NCI-H1105 (cell line): ENCODE measurements around the gene EMP3.
"Not testable (repeated sequence)": the region's sequence is repeated elsewhere in the genome, so short reads cannot be mapped to it uniquely, and the experiment has no call there.

Experiments used
- DNase-seq: peaks from one replicate; lab custom pipeline; 2025; lab: John Stamatoyannopoulos, UW

Gene EMP3

GRCh38 chr19:48325265-48325910 is at the start of gene EMP3:
Gene EMP3, plus strand, starts transcription at chr19:48325552. Its CDS starts 1,293 bp downstream, at chr19:48326845.
- no peak for DNase-seq

GRCh38 chr19:48279747-48280146 is 45.6 kb upstream of the EMP3 start:
- DNase-seq = no peak

GRCh38 chr19:48283908-48284307 is 41.4 kb upstream of the EMP3 start:
- no peak for DNase-seq

- DNase-seq = no peak
These were observed 40.5 kb upstream of the EMP3 start for GRCh38 chr19:48284896-48285295.

- no peak for DNase-seq
These were observed 37.6 kb upstream of the EMP3 start for GRCh38 chr19:48287748-48288147.

GRCh38 chr19:48290401-48290770 is 35.0 kb upstream of the EMP3 start:
- DNase-seq = no peak

- DNase-seq = peak; percentile 38
These were observed 34.4 kb upstream of the EMP3 start for GRCh38 chr19:48290771-48291488.

- not testable (repeated sequence) for DNase-seq
These were observed 33.9 kb upstream of the EMP3 start for GRCh38 chr19:48291489-48291815.

- no peak for DNase-seq
These were observed 32.6 kb upstream of the EMP3 start for GRCh38 chr19:48292798-48293197.

GRCh38 chr19:48295458-48295857 is 29.9 kb upstream of the EMP3 start:
- no peak for DNase-seq

- no peak for DNase-seq
These were observed 28.2 kb upstream of the EMP3 start for GRCh38 chr19:48296963-48297734.

GRCh38 chr19:48297975-48298374 is 27.4 kb upstream of the EMP3 start:
- no peak for DNase-seq

- DNase-seq = no peak
These were observed 23.3 kb upstream of the EMP3 start for GRCh38 chr19:48301886-48302599.

- DNase-seq = no peak
These were observed 22.8 kb upstream of the EMP3 start for GRCh38 chr19:48302600-48302959.

- DNase-seq = no peak
These were observed 22.0 kb upstream of the EMP3 start for GRCh38 chr19:48303367-48303766.

- no peak for DNase-seq
These were observed 21.5 kb upstream of the EMP3 start for GRCh38 chr19:48303866-48304265.

GRCh38 chr19:48308631-48309586 is 16.4 kb upstream of the EMP3 start:
- DNase-seq = no peak

- not testable (repeated sequence) for DNase-seq
These were observed 15.6 kb upstream of the EMP3 start for GRCh38 chr19:48309731-48310130.

- DNase-seq = no peak
These were observed 15.1 kb upstream of the EMP3 start for GRCh38 chr19:48310227-48310626.

GRCh38 chr19:48311384-48311783 is 14.0 kb upstream of the EMP3 start:
- DNase-seq = no peak

- DNase-seq = no peak
These were observed 9.6 kb upstream of the EMP3 start for GRCh38 chr19:48315712-48316111.

- not testable (repeated sequence) for DNase-seq
These were observed 7.7 kb upstream of the EMP3 start for GRCh38 chr19:48317708-48317960.
